HG03095 (cell line): ENCODE data around the gene TRNP1.

Experiments used
- ATAC-seq: cut with Tn5 transposase; IDR thresholded peaks from one replicate; pipeline ENCODE4 v1.9.1; 2021; ENCODE audit warnings: moderate library complexity; ENCODE audit not compliant: unreplicated experiment

The TRNP1 gene

GRCh38 chr1:27025718-27026117, 32.2 kb downstream of the TRNP1 start:
- ATAC-seq, result no peak

DNA sequence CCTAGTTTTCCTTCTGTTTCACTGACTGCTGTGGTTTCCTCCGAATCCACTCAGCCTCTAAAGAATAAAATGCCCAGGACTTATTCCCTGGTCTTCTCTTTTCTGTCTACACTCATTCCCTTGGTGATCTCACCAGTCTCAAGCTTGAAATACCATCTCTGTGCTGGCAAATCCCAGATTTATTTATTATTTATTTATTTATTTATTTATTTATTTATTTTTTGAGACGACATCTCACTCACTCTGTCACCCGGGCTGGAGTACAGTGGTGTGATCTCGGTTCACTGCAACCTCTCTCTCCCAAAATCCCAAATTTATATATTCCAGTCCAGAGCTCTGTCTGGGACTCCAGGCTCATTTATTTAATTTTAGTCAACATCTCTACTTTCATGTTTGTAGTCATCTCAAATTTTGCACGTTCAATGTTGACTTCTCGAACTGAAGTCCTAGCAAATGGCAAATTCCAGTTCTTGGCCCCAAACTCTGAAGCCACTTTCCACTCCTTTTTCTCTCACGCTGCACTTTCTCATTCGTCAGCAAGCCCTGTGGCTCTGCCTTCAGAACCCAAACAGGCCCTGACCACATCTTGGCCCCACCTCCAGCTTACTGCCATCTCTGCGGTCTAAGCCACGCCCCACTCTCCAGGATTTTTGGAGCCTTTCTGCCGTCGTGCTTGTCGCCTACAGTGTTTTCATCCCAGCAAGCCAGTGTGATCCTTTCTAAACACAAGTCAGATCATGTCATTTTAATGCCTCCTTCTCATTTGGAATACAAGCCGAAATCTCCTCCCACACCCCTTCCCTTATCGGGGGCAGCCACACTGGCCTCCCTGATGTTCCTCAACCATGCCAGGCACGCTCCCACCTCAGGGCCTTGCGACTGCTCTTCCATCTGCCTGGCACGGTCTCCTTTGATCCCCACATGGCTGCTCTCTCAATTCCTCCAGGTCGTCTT, 33.4 kb downstream of the TRNP1 start:
- no peak for ATAC-seq

- ATAC-seq, result no peak
Observed at GRCh38 chr1:27027575-27028250, 34.2 kb downstream of the TRNP1 start.

DNA sequence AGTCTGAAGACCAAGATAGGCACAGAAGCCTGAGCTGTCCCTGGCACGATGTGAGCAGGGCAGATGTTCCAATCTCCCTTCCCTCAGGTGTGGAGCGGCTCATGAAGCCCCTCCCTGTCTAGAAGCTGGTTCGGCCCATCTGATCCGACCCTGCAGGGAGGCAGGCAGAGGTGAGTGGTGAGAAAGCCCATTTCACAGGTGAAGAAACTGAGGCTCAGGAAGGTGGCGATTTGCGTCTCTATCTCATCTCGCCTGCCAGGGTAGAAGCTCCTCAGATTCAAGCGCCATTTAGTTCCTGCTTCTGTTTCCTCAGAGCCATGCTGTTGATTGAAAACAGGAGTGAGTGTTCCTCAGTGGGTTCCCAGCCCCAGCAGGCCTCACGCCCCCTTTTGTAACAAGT, 36.0 kb downstream of the TRNP1 start:
- no peak for ATAC-seq

DNA sequence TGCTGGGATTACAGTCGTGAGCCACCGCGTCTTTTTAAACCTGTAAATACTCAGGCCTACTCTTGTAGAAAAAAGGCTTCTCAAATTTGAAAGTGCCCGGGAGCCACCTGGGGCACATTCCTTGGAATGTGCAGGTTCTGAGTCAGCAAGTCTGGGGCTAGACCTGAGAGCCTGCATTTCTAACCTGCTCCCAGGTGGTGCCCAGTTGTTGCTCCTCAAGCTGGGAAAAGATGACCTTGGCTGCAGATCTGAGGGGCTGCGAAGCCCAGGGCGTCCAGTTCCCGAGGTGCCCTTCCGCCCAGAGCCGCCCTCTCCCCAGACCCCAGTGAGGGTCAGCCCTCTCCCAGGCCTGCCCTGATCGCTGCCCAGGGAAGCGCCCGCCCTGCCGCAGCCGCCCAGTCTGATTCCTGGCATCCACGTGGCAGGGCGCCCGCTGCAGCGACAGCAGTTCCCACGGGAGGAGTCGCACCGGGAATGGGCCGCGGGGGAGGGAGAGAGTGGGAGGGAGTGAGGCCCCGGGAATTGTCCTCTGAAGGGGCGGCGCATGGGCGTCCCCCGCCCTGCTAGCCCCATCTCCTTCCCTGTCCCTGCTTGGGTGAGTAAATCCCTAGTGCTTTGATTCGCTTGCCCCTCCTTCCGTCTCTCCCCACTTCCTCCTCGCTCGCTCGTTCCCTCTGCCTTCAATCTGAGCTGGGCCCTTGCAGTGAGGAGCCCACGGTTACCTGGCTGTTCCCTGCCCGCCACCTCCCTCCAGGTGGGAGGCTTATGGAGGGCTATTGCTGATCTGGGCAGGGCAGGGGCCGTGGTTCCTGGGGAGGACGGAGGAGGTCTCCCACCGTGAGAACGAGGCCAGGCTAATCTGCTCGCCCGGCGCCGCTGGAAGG, 38.0 kb downstream of the TRNP1 start:
- no peak for ATAC-seq

- no peak for ATAC-seq
Observed at GRCh38 chr1:27032119-27032461, 38.6 kb downstream of the TRNP1 start.

GRCh38 chr1:27033043-27033746, 39.7 kb downstream of the TRNP1 start:
- ATAC-seq, result no peak

DNA sequence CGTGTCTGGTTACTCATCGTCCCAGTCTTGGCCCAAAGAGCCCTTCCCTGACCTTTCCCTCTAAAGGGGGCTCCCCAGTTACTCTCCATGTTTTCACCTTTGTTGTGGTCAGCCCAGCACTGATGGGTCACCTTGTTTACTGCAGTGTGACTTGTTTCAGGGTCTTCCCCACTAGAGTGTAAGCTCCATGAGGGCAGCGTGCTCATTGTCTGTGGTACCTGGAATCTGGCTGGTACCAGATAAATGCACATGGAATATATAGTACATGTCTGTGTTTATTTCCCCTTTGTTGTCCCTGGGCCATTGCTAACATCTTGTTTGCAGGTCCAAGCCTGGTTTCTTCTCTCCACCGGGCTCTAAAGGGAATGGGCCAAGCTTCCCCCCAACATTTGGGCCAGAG, 41.9 kb downstream of the TRNP1 start:
- no peak for ATAC-seq

DNA sequence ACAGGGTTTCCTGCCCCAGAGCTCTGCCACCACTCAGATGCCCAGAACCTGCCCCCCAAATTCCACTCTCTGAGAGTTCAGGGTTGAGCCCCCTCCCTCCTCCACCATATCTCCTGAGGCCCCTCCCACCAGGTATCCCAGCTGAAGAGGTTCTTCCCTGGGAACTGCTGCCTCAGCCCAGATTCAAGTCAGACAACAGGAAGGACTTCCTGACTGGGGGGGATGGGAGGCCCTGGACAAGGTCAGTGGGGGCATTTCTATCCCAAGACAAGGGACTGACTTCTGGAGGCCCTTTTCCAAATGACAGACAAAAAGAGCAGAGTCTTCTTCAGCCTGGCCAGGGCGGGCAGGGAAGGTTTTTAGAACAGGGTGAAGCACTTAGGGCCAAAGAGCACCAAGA, 43.2 kb downstream of the TRNP1 start:
- ATAC-seq, result no peak

GRCh38 chr1:27037518-27037917, 44.0 kb downstream of the TRNP1 start:
- no peak for ATAC-seq

DNA sequence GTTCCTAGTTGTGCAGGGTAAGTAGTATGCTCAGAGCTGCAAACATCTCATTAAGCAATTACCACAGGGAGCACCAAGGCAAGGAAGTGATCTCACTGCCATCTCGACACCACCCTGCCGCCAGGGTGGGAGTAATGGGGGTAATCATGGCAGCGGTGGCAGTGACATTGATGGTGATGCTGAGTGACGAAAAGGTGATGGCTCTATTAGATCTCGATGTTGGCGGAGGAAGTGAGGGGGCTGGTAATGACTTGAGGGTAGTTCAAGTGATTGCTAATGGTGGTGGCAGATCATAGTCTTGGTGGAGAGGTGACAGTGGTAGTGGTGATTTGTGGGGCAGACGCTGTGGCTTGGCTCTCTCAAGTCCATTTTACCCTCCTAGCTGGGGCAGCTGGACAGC, 44.5 kb downstream of the TRNP1 start:
- no peak for ATAC-seq

GRCh38 chr1:27042670-27043069, 49.2 kb downstream of the TRNP1 start:
- ATAC-seq, result no peak

- peak; percentile 65 for ATAC-seq
Observed at GRCh38 chr1:27044613-27045151, 51.2 kb downstream of the TRNP1 start.

- no peak for ATAC-seq
Observed at GRCh38 chr1:27045973-27046558, 52.6 kb downstream of the TRNP1 start.

DNA sequence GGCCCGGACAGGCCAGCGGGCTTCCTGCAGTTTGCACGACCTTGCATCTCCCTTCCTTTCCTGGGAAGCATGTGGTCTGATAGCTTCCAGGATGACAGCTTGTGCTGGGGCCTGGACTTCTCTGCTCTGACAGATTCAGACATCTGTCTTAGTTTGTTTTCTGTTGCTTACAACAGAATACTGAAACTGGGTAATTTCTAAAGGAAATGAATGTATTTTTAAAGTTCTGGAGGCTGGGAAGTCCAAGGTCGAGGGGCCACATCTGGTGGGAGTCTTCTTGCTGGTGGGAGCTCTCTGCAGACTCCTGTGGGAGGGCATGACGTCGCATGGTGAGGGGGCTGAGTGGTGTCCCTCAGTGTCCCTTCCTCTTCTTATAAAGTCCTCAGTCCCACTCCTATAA, 54.4 kb downstream of the TRNP1 start:
- ATAC-seq, result no peak

DNA sequence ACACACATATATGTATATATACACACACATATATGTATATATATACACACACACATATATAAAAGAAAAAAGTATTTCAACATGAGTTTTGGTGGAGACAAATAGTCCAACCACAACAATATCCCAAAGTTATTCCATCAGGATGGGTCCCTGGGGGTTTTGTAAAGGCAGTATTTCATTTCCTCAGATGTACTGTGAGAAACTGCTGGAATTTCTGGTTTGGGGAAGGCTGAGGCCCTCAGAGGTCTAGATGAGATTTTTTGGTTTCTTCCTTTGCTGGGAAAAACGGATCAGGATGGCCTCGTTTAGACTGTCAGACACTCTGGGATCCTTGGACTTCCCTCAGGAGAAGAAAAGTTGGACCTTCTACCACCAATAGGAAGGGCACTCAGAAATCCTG, 55.6 kb downstream of the TRNP1 start:
- no peak for ATAC-seq

GRCh38 chr1:27049607-27050006, 56.1 kb downstream of the TRNP1 start:
- ATAC-seq, result no peak
